H1 (cell line): ENCODE results near the gene SSTR3. TPM values are rescaled to one million over a fixed set of nuclear protein-coding genes. Genes with fewer than 3 reads are reported as not detected.

Experiments used
- CTBP2 ChIP-seq: IDR thresholded peaks from 2 replicates; pipeline ENCODE4 v1.7.0; 2011; ENCODE audit warnings: borderline replicate concordance, mild to moderate bottlenecking, moderate library complexity, mixed read lengths, low read length; ENCODE audit not compliant: insufficient read depth, insufficient read length
- GTF2F1 ChIP-seq: IDR thresholded peaks from 2 replicates; pipeline ENCODE4 v1.6.1; 2012; ENCODE audit warnings: low read depth, low read length, improper control_type of control experiment, borderline replicate concordance
- JUN ChIP-seq: IDR thresholded peaks from 2 replicates; pipeline ENCODE4 v1.6.1; 2011; ENCODE audit warnings: low read depth, mild to moderate bottlenecking, improper control_type of control experiment, low read length
- RBBP5 ChIP-seq: IDR thresholded peaks from 2 replicates; pipeline ENCODE4 v1.7.1; 2012; ENCODE audit warnings: low read depth, mild to moderate bottlenecking, inconsistent platforms, low read length, moderate library complexity, borderline replicate concordance
- polyA plus RNA-seq, 7 experiments: library from polyadenylated mRNA; depleted of rRNA in 3 of 7; stranded (reverse) in 5 of 7; unstranded in 2 of 7; fragments of >200 nt in 5 of 7; fragments of 200-250 nt in 2 of 7; gene quantifications; 1 replicate in 5 of 7; 2 replicates in 1 of 7; 4 replicates in 1 of 7; pipeline versions ENCODE4 v1.2.1 to v1.2.3, GENCODE V29; 2011 to 2013; ENCODE audit warnings: missing spikeins in 2 of 7, mixed read lengths in 2 of 7
- total RNA-seq: library from RNA; stranded (reverse); fragmentation: NEBNext Ultra II Directional; extraction: Animal tissue kit (Norgen Biotek cat#: 25700); gene quantifications from 2 replicates; pipeline ENCODE4 v1.2.1, GENCODE V29; 2021

The SSTR3 gene
- total and polyA plus RNA-seq, 2 of the 8 experiments (the other 6 are each of a cell fraction or from before 2014, with no cell fraction given) = 0.22 to 0.77 TPM

GRCh38 chr22:37173709-37174108, 38.6 kb downstream of the SSTR3 start (continued):
- TF ChIP-seq GTF2F1 (no peak), CTBP2 (no peak), RBBP5 (no peak), JUN (no peak)
